GM13977 (cell line): ENCODE measurements around the gene TFEC.

Experiments used
- DNase-seq: peaks from one replicate; pipeline ENCODE4 v3.0.0; 2012; ENCODE audit warnings: low spot score
- in situ Hi-C: fragments of 300-500 bp; cut with MboI; formaldehyde crosslinking; loops from one replicate; pipeline ENCODE4 v1.12.0; 2022; ENCODE audit warnings: low sequenced_read_pairs, low pct_unique_long_range_greater_than_20kb, mixed read lengths, inconsistent platforms; ENCODE audit not compliant: unreplicated experiment
- TF ChIP-seq, protein P1 (sequence below): IDR thresholded peaks from 2 replicates; pipeline ENCODE4 v1.5.1; 2012; ENCODE audit warnings: mild to moderate bottlenecking, control low read depth; ENCODE audit not compliant: insufficient read depth; ENCODE audit errors: extremely low read depth, missing control alignments

TFEC gene

DNA sequence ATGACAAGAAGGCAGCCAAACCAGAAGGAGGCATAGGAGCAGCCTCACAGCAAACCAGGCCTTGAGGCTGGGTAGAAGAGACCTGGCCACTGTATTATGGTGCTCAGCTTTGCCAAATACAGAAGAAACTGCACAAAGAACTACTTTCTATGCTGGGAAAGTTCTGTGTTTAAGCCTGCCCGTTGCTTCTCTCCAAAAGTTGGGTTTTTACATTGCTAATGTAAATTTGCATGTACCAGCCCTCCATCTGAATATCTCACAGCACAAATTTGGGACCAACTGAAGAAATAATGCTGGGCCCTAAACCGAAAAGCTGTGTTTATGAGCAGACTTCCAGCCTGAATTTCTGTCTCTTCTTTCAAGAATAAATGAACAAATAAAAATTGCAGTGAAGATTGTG is 145.0 kb downstream of the TFEC start:
- DNase-seq: no peak
- TF ChIP-seq, protein P1, sequence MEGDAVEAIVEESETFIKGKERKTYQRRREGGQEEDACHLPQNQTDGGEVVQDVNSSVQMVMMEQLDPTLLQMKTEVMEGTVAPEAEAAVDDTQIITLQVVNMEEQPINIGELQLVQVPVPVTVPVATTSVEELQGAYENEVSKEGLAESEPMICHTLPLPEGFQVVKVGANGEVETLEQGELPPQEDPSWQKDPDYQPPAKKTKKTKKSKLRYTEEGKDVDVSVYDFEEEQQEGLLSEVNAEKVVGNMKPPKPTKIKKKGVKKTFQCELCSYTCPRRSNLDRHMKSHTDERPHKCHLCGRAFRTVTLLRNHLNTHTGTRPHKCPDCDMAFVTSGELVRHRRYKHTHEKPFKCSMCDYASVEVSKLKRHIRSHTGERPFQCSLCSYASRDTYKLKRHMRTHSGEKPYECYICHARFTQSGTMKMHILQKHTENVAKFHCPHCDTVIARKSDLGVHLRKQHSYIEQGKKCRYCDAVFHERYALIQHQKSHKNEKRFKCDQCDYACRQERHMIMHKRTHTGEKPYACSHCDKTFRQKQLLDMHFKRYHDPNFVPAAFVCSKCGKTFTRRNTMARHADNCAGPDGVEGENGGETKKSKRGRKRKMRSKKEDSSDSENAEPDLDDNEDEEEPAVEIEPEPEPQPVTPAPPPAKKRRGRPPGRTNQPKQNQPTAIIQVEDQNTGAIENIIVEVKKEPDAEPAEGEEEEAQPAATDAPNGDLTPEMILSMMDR: no peak
- in situ Hi-C loops: no loop called here
